HCT116 (cell line): Measurements from ENCODE around the gene TLCD5. TPM values are rescaled to one million over a fixed set of nuclear protein-coding genes. Genes with fewer than 3 reads are reported as not detected.

Experiments used
- ATAC-seq: fragments of 200-7000 bp; cut with Tn5 transposase; 2 replicates; pipeline ENCODE4 v1.9.1; 2020; ENCODE audit warnings: mild to moderate bottlenecking, moderate library complexity
- BruUV-seq: library from RNA; stranded (reverse); fragments of 400-500 nt; replicated peaks from 2 replicates; lab custom pipeline; 2021; lab: Mats Ljungman, UMichigan
- CTCF ChIA-PET: fragments of 300-600 bp; sonication (Branson Sonifier 250); formaldehyde crosslinking; loops from one replicate; lab custom pipeline; 2021; ENCODE audit warnings: antibody characterized with exemption; lab: Charles Lee
- POLR2A ChIA-PET: fragments of 300-600, 350-600 bp; sonication (Branson Sonifier 250); formaldehyde crosslinking; loops from one replicate; lab custom pipeline; 2021; ENCODE audit warnings: antibody characterized with exemption; lab: Charles Lee
- RAD21 ChIA-PET, 2 experiments: fragments of 300-600 bp; sonication (Branson Sonifier 250); formaldehyde crosslinking; loops; one replicate each; lab custom pipeline; 2023; ENCODE audit warnings: low total read pairs in 2 of 2; ENCODE audit not compliant: uncharacterized antibody in 2 of 2, unreplicated experiment in 2 of 2, low non-redundant PET in 1 of 2; lab: Charles Lee
- DNase-seq: peaks from one replicate; pipeline ENCODE4 v3.0.0-alpha.2; 2010; ENCODE audit warnings: low read depth, low spot score
- H2AFZ ChIP-seq: fragments of 200-600 bp; shearing (Covaris generic), sonication (generic); 2 replicates; pipeline ENCODE4 v1.6.1; 2017; ENCODE audit warnings: low read depth, mixed run types, mixed read lengths, antibody characterized with exemption, low read length; ENCODE audit not compliant: poor library complexity, severe bottlenecking
- H3K27ac ChIP-seq: 2 replicates; pipeline ENCODE4 v1.5.1; 2012; ENCODE audit warnings: low read depth, low read length
- H3K27me3 ChIP-seq: fragments of 200-600 bp; sonication (generic); 2 replicates; pipeline ENCODE4 v1.6.1; 2016; ENCODE audit warnings: mixed run types, low read length, mixed read lengths; ENCODE audit not compliant: insufficient read depth
- H3K36me3 ChIP-seq, 2 experiments: fragments of 200-500 bp in 1 of 2; fragments of 200-600 bp in 1 of 2; sonication (Bioruptor generic) in 1 of 2; sonication (generic) in 1 of 2; 2 replicates each; pipeline versions ENCODE4 v1.5.1 to v1.6.1; 2014 to 2016; ENCODE audit warnings: low read length in 2 of 2, inconsistent platforms in 1 of 2, mixed read lengths in 1 of 2, mixed run types in 1 of 2; ENCODE audit not compliant: insufficient read depth in 2 of 2, control insufficient read depth in 1 of 2
- H3K4me1 ChIP-seq, 2 experiments: fragments of 200-600 bp in 1 of 2; sonication (generic) in 1 of 2; 2 replicates each; pipeline versions ENCODE4 v1.5.1 to v1.6.1; 2012 to 2017; ENCODE audit warnings: low read length in 2 of 2, inconsistent platforms in 1 of 2, mild to moderate bottlenecking in 1 of 2, mixed read lengths in 1 of 2, mixed run types in 1 of 2, moderate library complexity in 1 of 2; ENCODE audit not compliant: insufficient read depth in 2 of 2, control insufficient read depth in 1 of 2
- H3K4me2 ChIP-seq: fragments of 200-600 bp; sonication (generic); 2 replicates; pipeline ENCODE4 v1.6.1; 2017; ENCODE audit warnings: mixed run types, low read length, mixed read lengths
- H3K4me3 ChIP-seq, 2 experiments: fragments of 200-600 bp in 1 of 2; sonication (generic) in 1 of 2; replicated peaks in 1 of 2; 2 replicates each; pipeline ENCODE4 v1.5.1; 2011 to 2016; ENCODE audit warnings: low read length in 2 of 2, control low read depth in 1 of 2, low read depth in 1 of 2, mild to moderate bottlenecking in 1 of 2, mixed read lengths in 1 of 2, mixed run types in 1 of 2
- H3K79me2 ChIP-seq: fragments of 200-600 bp; sonication (generic); 2 replicates; pipeline ENCODE4 v1.6.1; 2017; ENCODE audit warnings: mild to moderate bottlenecking, mixed run types, low read length, moderate library complexity, mixed read lengths; ENCODE audit not compliant: insufficient read depth
- H3K9ac ChIP-seq: fragments of 200-600 bp; sonication (generic); 2 replicates; pipeline ENCODE4 v1.6.1; 2016; ENCODE audit warnings: low read length, mixed read lengths
- H3K9me2 ChIP-seq: fragments of 200-600 bp; sonication (generic), shearing (Covaris generic); 2 replicates; pipeline ENCODE4 v1.6.1; 2017; ENCODE audit warnings: mixed run types, mild to moderate bottlenecking, moderate library complexity; ENCODE audit not compliant: insufficient read depth
- H3K9me3 ChIP-seq, 2 experiments: fragments of 200-500 bp in 1 of 2; fragments of 200-600 bp in 1 of 2; sonication (Bioruptor generic) in 1 of 2; sonication (generic) in 1 of 2; 2 replicates each; pipeline ENCODE4 v1.6.1; 2014 to 2017; ENCODE audit warnings: low read length in 2 of 2, mixed read lengths in 2 of 2, inconsistent platforms in 1 of 2, low read depth in 1 of 2, mild to moderate bottlenecking in 1 of 2, mixed run types in 1 of 2, moderate library complexity in 1 of 2; ENCODE audit not compliant: control insufficient read depth in 1 of 2, insufficient read depth in 1 of 2
- H4K20me1 ChIP-seq: fragments of 200-600 bp; sonication (generic), shearing (Covaris generic); 2 replicates; pipeline ENCODE4 v1.6.1; 2017; ENCODE audit warnings: mixed run types, mild to moderate bottlenecking, moderate library complexity; ENCODE audit not compliant: insufficient read depth
- ELF1 ChIP-seq: IDR thresholded peaks from 2 replicates; pipeline ENCODE4 v1.6.1; 2012; ENCODE audit warnings: low read depth, borderline replicate concordance
- POLR2A ChIP-seq: IDR thresholded peaks from 2 replicates; pipeline ENCODE4 v1.7.0; 2011; ENCODE audit warnings: borderline replicate concordance; ENCODE audit not compliant: insufficient read depth, insufficient read length; ENCODE audit errors: extremely low read depth
- RAD21 ChIP-seq: IDR thresholded peaks from 2 replicates; pipeline ENCODE4 v1.6.1; 2012; ENCODE audit warnings: low read depth, mild to moderate bottlenecking
- SIN3A ChIP-seq: IDR thresholded peaks from 2 replicates; pipeline ENCODE4 v1.6.1; 2012; ENCODE audit warnings: low read depth
- SP1 ChIP-seq: IDR thresholded peaks from 2 replicates; pipeline ENCODE4 v1.6.1; 2012; ENCODE audit warnings: low read depth
- ZFX ChIP-seq: fragments of 450-650 bp; IDR thresholded peaks from 2 replicates; pipeline ENCODE4 v1.6.1; 2017
- intact Hi-C: fragments of 100-400 bp; cut with micrococcal nuclease; formaldehyde crosslinking; loops from 2 replicates; pipeline ENCODE4 v1.10.0; 2022
- total RNA-seq: library from RNA; stranded (reverse); gene quantifications from one replicate; pipeline ENCODE4 v1.2.1, GENCODE V29; 2021; ENCODE audit not compliant: unreplicated experiment
- TF ChIP-seq, protein P1 (sequence below): IDR thresholded peaks from 2 replicates; pipeline ENCODE4 v1.6.1; 2011; ENCODE audit warnings: mild to moderate bottlenecking, low read length, moderate library complexity; ENCODE audit not compliant: insufficient replicate concordance; ENCODE audit errors: extremely low read depth

TLCD5 gene
- total RNA-seq, 1 experiment from 2014 or later, result 9.1 TPM

DNA sequence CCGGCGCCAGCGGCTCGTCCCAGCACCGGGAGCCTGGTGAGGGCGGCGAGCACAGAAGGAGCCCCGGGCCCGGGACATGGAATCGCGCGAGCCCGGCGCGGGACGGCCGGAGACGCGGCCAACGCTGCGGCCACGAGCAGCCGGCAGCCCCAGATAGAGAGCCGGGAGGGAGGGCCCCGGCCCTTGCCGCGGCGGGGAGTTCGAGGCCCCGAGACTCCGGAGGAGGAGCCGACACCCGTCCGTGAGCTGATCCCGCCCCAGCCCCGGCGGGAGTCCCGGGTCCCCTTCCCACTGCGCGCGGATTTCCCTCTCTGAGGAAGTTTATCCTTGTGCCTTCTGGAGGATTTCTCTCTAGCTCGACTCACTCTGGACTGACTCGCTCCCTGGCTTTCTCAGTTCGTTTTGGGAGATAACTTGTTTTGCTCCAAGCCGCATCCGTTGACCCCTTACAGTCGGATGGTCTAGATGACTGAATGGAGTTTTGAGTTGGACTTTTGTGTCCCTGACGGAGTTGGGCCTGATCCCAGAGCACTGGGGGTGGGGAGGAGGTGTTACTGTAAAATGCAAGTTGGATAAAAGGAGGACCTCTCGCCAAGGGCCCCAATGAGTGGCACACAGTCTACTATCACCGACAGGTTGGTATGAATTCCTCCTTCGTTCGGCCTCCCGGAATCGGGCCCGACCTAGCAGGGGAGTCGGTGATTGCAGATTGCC is 11.7 kb downstream of the TLCD5 start:
- RAD21 ChIA-PET, result no interaction called here
- no peak for DNase-seq
- no TSS peak for BruUV-seq

More for the DNA sequence above, 11.7 kb downstream of the TLCD5 start:
- Histone ChIP-seq H3K9me3 (no peaks in the 10 kb centered on the region), H3K4me3 (peak overlapping the region; percentile 77 to 87), H3K4me1 (peaks cover 52 to 68% of the 10 kb centered on the region in 2 experiments), H3K27ac (peak overlapping the region; percentile 91), H2AFZ (no peak overlapping the region), H3K4me2 (peak overlapping the region; percentile 92), H3K36me3 (no peaks in the 10 kb centered on the region), H4K20me1 (peaks cover 15% of the 10 kb centered on the region; the same call in 1 of the 2 replicates), H3K9me2 (no peaks in the 10 kb centered on the region), H3K9ac (peak overlapping the region; percentile 78), H3K27me3 (no peaks in the 10 kb centered on the region), H3K79me2 (peaks cover 53% of the 10 kb centered on the region)
- ATAC-seq, result peak; percentile 63
- TF ChIP-seq SIN3A (no peak), SP1 (no peak), RAD21 (0 out of 2 replicates have a peak, but pooled peaks have one; percentile 12), ZFX (peak; percentile 86), POLR2A (no peak), ELF1 (no peak)
- TF ChIP-seq, protein P1, sequence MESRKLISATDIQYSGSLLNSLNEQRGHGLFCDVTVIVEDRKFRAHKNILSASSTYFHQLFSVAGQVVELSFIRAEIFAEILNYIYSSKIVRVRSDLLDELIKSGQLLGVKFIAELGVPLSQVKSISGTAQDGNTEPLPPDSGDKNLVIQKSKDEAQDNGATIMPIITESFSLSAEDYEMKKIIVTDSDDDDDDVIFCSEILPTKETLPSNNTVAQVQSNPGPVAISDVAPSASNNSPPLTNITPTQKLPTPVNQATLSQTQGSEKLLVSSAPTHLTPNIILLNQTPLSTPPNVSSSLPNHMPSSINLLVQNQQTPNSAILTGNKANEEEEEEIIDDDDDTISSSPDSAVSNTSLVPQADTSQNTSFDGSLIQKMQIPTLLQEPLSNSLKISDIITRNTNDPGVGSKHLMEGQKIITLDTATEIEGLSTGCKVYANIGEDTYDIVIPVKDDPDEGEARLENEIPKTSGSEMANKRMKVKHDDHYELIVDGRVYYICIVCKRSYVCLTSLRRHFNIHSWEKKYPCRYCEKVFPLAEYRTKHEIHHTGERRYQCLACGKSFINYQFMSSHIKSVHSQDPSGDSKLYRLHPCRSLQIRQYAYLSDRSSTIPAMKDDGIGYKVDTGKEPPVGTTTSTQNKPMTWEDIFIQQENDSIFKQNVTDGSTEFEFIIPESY, result no peak
- intact Hi-C loops, result loop anchor here (2.0 to 10.0 kb wide), 3 partner anchors 96 to 616 kb away; no protein-coding TSS in a partner anchor
- ChIA-PET CTCF (interaction anchor here (0.7 to 1.8 kb wide), 7 partner anchors 10 to 793 kb away, joined by 3 to 6 read pairs (median 3); no protein-coding TSS in a partner anchor), POLR2A (interaction anchor here (1.0 to 1.2 kb wide), 2 partner anchors 13 to 25 kb away, joined by 3 to 4 read pairs; no protein-coding TSS in a partner anchor)
